Keratinocyte (primary cell): ENCODE results near the gene NPFFR1.
"Not testable (repeated sequence)": the region's sequence is repeated elsewhere in the genome, so short reads cannot be mapped to it uniquely, and the experiment has no call there.

Experiments
- CTCF ChIP-seq, 3 experiments: IDR thresholded peaks in 1 of 3; conservative IDR thresholded peaks in 1 of 3; optimal IDR thresholded peaks in 1 of 3; 2 replicates in 2 of 3; 3 replicates in 1 of 3; pipeline versions ENCODE3 to v1.5.1; 2011; ENCODE audit warnings: low read length in 3 of 3, mild to moderate bottlenecking in 3 of 3, moderate library complexity in 2 of 3, control low read depth in 1 of 3, inconsistent platforms in 1 of 3; ENCODE audit not compliant: insufficient read depth in 2 of 3; ENCODE audit errors: extremely low read depth in 1 of 3
- EZH2 ChIP-seq: IDR thresholded peaks from one replicate; pipeline ENCODE4 v1.6.1; 2012; ENCODE audit warnings: inconsistent platforms, mild to moderate bottlenecking, low read length, moderate library complexity

GRCh38 chr10:70239077-70239976, 44.5 kb downstream of the NPFFR1 start:
- TF ChIP-seq CTCF (optimal IDR thresholded peaks at IDR 0.05 in 1 of 3, IDR thresholded peaks at IDR 0.05 in 1 of 3, conservative IDR thresholded peaks at IDR 0.05 in 1 of 3; ENCODE audit: extremely low read depth in 1 of 3, insufficient read depth in 2 of 3, low read length in 3 of 3); EZH2: not testable (repeated sequence)
